HG02840 (cell line): Measurements from ENCODE around the gene SLC37A4.
A peak's percentile ranks its signal among the peaks of the same experiment; 100 is the strongest.
"Not testable (repeated sequence)": the region's sequence is repeated elsewhere in the genome, so short reads cannot be mapped to it uniquely, and the experiment has no call there.

Experiments
- ATAC-seq: cut with Tn5 transposase; IDR thresholded peaks from one replicate; pipeline ENCODE4 v1.9.1; 2021; ENCODE audit warnings: mild to moderate bottlenecking, moderate library complexity, moderate number of reproducible peaks; ENCODE audit not compliant: unreplicated experiment, low FRiP score

Gene SLC37A4

GRCh38 chr11:119030329-119031047, at the start of gene SLC37A4:
SLC37A4 (minus strand) TSS chr11:119030877.
- ATAC-seq = peak; percentile 88

GRCh38 chr11:119078675-119079420, 48.2 kb upstream of the SLC37A4 start:
- no peak for ATAC-seq

- ATAC-seq = no peak
Measured at GRCh38 chr11:119077839-119078238, 47.2 kb upstream of the SLC37A4 start.

- ATAC-seq = peak; percentile 86
Measured at GRCh38 chr11:119067371-119068222, 36.9 kb upstream of the SLC37A4 start, which contains the start of gene VPS11. VPS11 (plus strand) TSS chr11:119067818; CDS start chr11:119067824, 6 bp downstream.

- ATAC-seq = no peak
Measured at GRCh38 chr11:119065369-119065768, 34.7 kb upstream of the SLC37A4 start.

- no peak for ATAC-seq
Measured at GRCh38 chr11:119062779-119063178, 32.1 kb upstream of the SLC37A4 start.

- ATAC-seq = no peak
Measured at GRCh38 chr11:119061256-119061655, 30.6 kb upstream of the SLC37A4 start.

- ATAC-seq = not testable (repeated sequence)
Measured at GRCh38 chr11:119059128-119059527, 28.5 kb upstream of the SLC37A4 start.

- peak; percentile 86 for ATAC-seq
Measured at GRCh38 chr11:119057000-119057769, 26.5 kb upstream of the SLC37A4 start, which contains the start of gene HYOU1. HYOU1 (minus strand) TSS chr11:119057205; CDS start chr11:119056160, 1,045 bp downstream.

- ATAC-seq = no peak
Measured at GRCh38 chr11:119056421-119056999, 25.8 kb upstream of the SLC37A4 start.

GRCh38 chr11:119055901-119056300, 25.2 kb upstream of the SLC37A4 start:
- no peak for ATAC-seq

- ATAC-seq = no peak
Measured at GRCh38 chr11:119054418-119054817, 23.7 kb upstream of the SLC37A4 start.

- peak; percentile 5 for ATAC-seq
Measured at GRCh38 chr11:119052163-119052814, 21.6 kb upstream of the SLC37A4 start.

GRCh38 chr11:119051440-119052162, 20.9 kb upstream of the SLC37A4 start:
- peak; percentile 43 for ATAC-seq

GRCh38 chr11:119049081-119049480, 18.4 kb upstream of the SLC37A4 start:
- ATAC-seq = no peak

- ATAC-seq = no peak
Measured at GRCh38 chr11:119048644-119049043, 18.0 kb upstream of the SLC37A4 start.

GRCh38 chr11:119047205-119047604, 16.5 kb upstream of the SLC37A4 start:
- no peak for ATAC-seq

GRCh38 chr11:119046489-119046888, 15.8 kb upstream of the SLC37A4 start:
- no peak for ATAC-seq
